ENCODE measurements around the gene SPAG16.

Gene SPAG16

DNA sequence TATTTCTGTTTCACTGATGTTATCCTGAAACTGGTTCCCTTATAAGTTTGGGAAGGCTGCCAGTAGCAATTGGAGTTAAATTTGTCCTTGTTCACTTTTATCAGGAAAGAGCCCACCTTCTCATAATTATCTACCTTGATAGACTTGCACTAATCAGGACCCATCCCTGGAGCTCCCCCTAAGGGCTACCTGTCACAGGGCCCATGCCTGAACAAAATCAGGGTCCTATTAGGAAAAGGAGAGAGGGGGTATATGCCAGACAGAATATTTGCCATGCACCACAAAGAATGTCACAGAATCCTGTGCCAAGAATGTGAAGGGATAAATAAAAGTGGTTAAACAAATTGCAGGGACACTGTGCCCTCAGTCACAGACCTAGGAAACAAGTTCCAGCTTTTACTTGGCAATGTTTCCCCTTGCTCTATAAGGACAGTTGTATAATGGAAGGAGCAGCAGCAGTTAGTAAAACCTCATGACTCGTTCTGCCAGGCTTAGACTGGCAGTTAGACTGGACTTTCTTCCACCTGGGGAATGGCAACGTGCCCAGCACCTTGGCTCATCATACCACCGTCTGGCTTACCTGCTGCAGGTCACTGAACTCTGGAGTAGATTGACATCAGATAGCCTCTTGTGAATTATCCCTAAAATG, 1094.3 kb downstream of the SPAG16 start:
- no peaks in the 10 kb centered on the region for H3K79me2 ChIP-seq (ENCODE audit: insufficient read depth, low read length)
- no peak overlapping the region for H2AFZ ChIP-seq (ENCODE audit: low read length)
- no peak overlapping the region for H3K9ac ChIP-seq (ENCODE audit: low read depth, low read length, poor library complexity, severe bottlenecking)
- H3K4me1 ChIP-seq (ENCODE audit: insufficient read depth, low read length, poor library complexity, severe bottlenecking) = peaks cover 4% of the 10 kb centered on the region
- no peaks in the 10 kb centered on the region for H3K27me3 ChIP-seq (ENCODE audit: insufficient read depth, low read length, poor library complexity, severe bottlenecking)
- H3K9me3 ChIP-seq (ENCODE audit: insufficient read depth, low read depth, low read length) = no peaks in the 10 kb centered on the region
- no peaks in the 10 kb centered on the region for H3F3A ChIP-seq (ENCODE audit: low read depth)
- H3K36me3 ChIP-seq (ENCODE audit: insufficient read depth, low read length) = no peaks in the 10 kb centered on the region
- no peaks in the 10 kb centered on the region for H3K9me2 ChIP-seq (replicated peaks; ENCODE audit: low read depth, low read length)
- no peaks in the 10 kb centered on the region for H4K20me1 ChIP-seq (ENCODE audit: insufficient read depth, low read length, poor library complexity, severe bottlenecking)
- peak; percentile 41 for TF ChIP-seq CTCF (conservative IDR thresholded peaks at IDR 0.05; ENCODE audit: low read length)
- TF ChIP-seq EZH2phosphoT487 (IDR thresholded peaks at IDR 0.05; ENCODE audit: borderline replicate concordance) = no peak
- no peak overlapping the region for H3K4me3 ChIP-seq (ENCODE audit: low read length, poor library complexity, severe bottlenecking)
- H3K4me2 ChIP-seq (ENCODE audit: low read depth, low read length, poor library complexity, severe bottlenecking) = no peak overlapping the region

DNA sequence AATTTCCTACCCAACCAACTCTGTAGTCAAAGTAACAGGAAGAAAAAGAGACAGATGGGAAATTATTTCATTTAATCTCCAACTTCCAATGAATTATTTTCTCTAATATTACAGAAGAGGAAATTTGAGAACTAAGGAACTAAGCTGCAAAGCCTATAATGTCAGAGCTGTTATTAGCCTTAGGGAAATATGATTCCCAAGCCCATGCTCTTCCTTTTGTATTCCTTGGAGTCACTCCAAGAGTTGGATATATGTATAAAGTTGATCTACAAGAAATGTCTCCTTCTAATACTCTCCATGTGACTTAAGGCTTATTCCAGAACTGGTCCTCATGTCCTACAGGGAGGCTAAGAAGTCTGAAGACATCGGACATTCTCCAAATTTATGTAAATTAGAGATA, 1095.0 kb downstream of the SPAG16 start:
- Histone ChIP-seq H3K36me3 (ENCODE audit: insufficient read depth, low read length) (no peaks in the 10 kb centered on the region), H3F3A (ENCODE audit: low read depth) (no peaks in the 10 kb centered on the region), H3K9me3 (ENCODE audit: insufficient read depth, low read depth, low read length) (no peaks in the 10 kb centered on the region), H3K4me3 (ENCODE audit: low read length, poor library complexity, severe bottlenecking) (no peak overlapping the region), H3K9ac (ENCODE audit: low read depth, low read length, poor library complexity, severe bottlenecking) (no peak overlapping the region), H3K9me2 (replicated peaks; ENCODE audit: low read depth, low read length) (no peaks in the 10 kb centered on the region), H4K20me1 (ENCODE audit: insufficient read depth, low read length, poor library complexity, severe bottlenecking) (no peaks in the 10 kb centered on the region), H3K4me1 (ENCODE audit: insufficient read depth, low read length, poor library complexity, severe bottlenecking) (peaks cover 4% of the 10 kb centered on the region), H3K4me2 (ENCODE audit: low read depth, low read length, poor library complexity, severe bottlenecking) (no peak overlapping the region), H3K27me3 (ENCODE audit: insufficient read depth, low read length, poor library complexity, severe bottlenecking) (no peaks in the 10 kb centered on the region), H2AFZ (ENCODE audit: low read length) (no peak overlapping the region), H3K79me2 (ENCODE audit: insufficient read depth, low read length) (no peaks in the 10 kb centered on the region)
- TF ChIP-seq EZH2phosphoT487 (IDR thresholded peaks at IDR 0.05; ENCODE audit: borderline replicate concordance) = no peak
- TF ChIP-seq CTCF (conservative IDR thresholded peaks at IDR 0.05; ENCODE audit: low read length) = no peak

- no peak overlapping the region for H2AFZ ChIP-seq (ENCODE audit: low read length)
- no peaks in the 10 kb centered on the region for H3K27me3 ChIP-seq (ENCODE audit: insufficient read depth, low read length, poor library complexity, severe bottlenecking)
- no peaks in the 10 kb centered on the region for H4K20me1 ChIP-seq (ENCODE audit: insufficient read depth, low read length, poor library complexity, severe bottlenecking)
- TF ChIP-seq EZH2phosphoT487 (IDR thresholded peaks at IDR 0.05; ENCODE audit: borderline replicate concordance) = no peak
- TF ChIP-seq CTCF (conservative IDR thresholded peaks at IDR 0.05; ENCODE audit: low read length) = no peak
- H3K4me3 ChIP-seq (ENCODE audit: low read length, poor library complexity, severe bottlenecking) = no peak overlapping the region
- peaks cover 4% of the 10 kb centered on the region for H3K4me1 ChIP-seq (ENCODE audit: insufficient read depth, low read length, poor library complexity, severe bottlenecking)
- H3K79me2 ChIP-seq (ENCODE audit: insufficient read depth, low read length) = no peaks in the 10 kb centered on the region
- H3K9me3 ChIP-seq (ENCODE audit: insufficient read depth, low read depth, low read length) = no peaks in the 10 kb centered on the region
- H3F3A ChIP-seq (ENCODE audit: low read depth) = no peaks in the 10 kb centered on the region
- H3K9ac ChIP-seq (ENCODE audit: low read depth, low read length, poor library complexity, severe bottlenecking) = no peak overlapping the region
- no peaks in the 10 kb centered on the region for H3K9me2 ChIP-seq (replicated peaks; ENCODE audit: low read depth, low read length)
- no peak overlapping the region for H3K4me2 ChIP-seq (ENCODE audit: low read depth, low read length, poor library complexity, severe bottlenecking)
- no peaks in the 10 kb centered on the region for H3K36me3 ChIP-seq (ENCODE audit: insufficient read depth, low read length)
Observed at GRCh38 chr2:214380681-214381080, 1096.4 kb downstream of the SPAG16 start.
